ENCODE results near the gene CCNT2.
"Not testable (repeated sequence)": the region's sequence is repeated elsewhere in the genome, so short reads cannot be mapped to it uniquely, and the experiment has no call there.

CCNT2 gene

DNA sequence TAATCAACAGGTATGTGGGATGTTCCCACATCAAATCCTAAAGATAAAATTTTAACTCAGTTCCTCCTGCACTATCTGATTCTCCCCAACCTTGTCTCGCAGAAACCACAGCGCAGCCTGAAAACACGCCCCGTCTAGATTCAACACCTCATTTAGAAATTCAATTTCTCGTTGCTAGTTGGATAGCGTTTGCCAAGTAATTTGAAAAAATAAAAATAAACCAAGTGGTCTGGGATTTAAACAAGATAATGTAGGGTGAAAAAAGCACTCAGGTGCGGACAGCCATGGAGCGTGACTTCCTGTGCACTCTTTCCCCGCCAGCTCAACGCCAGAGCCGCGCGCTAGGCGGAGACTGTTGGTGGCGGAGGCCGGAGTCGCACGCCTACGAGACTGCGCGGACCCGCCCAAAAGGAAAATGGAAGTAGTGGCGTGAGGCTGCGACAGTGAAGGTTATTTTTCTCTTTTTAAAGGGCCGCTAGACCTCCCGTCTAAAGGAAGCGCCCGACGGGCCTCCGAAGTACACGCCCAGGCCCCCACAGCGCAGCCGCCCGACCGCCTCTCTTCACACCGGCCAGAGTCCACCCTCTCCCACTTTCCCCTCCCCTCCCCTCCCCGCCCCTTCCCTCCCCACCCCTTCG, 615 bp upstream of the CCNT2 start:
- DNase-seq (ENCODE audit: low read depth in 1 of 2, low spot score in 1 of 2) = peak; percentile 74 to 79

DNA sequence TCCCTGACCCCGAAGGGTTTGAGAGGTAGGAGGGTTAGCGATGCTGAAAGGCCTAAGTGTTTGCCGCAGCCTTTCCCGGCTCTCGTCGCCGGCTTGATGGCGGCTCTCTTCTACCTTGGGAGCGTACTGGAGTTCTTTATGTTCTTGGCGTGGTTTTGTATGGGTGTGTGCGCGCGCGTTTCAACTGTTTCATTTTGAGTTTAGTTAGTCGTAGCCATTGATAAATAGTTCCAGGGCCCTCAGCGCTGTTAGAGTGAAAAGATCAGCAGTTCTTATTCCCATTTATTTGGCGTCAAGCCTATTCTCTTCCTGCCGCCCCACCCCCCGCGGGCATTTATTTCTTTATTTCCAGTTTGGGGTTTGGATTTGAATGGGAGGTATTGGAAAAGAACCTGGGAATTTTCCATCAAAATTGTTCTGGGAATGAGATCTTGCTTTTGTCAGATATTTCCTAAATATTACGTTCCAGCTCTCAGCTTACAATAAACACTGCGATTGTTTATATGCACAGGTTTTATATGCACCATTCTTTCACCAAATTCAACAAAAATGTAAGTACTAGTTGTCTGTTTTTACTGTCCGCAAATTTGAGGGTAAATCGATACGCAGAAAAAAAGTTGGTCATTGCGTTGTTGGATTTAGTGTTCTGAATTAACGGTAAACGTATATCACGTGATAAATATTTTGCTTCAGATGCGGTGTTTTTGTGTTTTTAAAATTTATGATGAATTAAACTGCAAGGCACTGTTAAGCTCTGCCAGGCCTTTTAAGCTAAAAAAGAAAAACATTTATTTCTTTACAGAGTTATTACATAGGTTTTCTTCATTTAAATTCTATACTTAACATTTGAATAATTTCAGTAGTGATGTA, 954 bp downstream of the CCNT2 start:
- DNase-seq (ENCODE audit: low read depth in 1 of 2, low spot score in 1 of 2) = peak in 1 of 2 donors; percentile 9

DNA sequence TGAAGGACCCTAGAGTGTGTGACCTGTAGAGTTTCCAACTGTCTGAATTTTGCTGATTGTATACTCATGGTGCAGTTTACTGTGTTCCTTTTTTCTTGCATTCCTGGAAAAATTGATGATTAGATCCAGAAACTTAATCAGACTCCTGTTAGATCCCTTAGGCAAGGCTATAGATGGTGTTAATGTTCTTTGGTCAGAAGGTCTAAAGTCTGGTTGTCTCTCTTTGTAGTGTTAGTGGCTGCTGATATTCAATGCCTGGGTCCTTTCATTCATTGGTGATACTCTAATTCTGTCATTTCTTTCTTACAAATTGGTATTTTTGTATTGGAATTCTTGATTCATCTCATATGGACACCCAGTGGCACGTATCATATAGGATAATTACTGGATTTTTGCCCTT, 6.3 kb downstream of the CCNT2 start:
- DNase-seq (ENCODE audit: low read depth in 1 of 2, low spot score in 1 of 2) = no peak

DNA sequence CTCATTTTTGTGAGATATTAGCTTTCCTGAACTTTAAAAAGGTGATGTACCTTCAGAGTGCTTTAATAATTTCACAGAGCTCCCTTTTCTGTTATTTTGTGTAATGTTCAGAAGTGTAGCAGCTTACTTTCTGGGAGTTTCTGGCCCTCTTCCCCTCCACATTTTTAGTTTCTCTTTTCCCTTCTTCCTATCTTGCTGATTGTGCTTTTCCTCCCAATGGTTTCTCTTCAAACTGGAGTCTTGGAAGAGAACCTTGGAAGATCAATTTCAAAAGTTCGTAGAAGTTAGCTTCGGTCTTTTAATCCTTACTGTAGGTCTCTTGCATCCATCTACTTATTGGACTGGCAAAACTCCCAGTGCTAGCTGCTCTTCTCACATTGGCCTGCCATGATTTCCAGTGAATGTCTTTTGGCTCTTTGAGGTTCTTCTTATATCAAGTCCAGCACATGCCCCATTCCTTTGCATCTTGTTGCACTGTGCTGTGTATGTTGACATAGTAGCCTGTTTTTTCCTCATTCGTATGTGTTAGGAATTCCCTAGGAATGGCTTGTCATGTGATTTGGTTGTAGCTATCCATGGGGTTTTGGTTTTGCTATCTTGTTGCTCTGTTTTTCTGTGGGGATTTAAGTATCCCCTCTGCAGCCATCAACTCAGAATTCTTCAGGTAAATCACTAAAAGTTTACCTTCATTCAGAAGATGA, 7.8 kb downstream of the CCNT2 start:
- DNase-seq (ENCODE audit: low read depth in 1 of 2, low spot score in 1 of 2) = no peak

DNA sequence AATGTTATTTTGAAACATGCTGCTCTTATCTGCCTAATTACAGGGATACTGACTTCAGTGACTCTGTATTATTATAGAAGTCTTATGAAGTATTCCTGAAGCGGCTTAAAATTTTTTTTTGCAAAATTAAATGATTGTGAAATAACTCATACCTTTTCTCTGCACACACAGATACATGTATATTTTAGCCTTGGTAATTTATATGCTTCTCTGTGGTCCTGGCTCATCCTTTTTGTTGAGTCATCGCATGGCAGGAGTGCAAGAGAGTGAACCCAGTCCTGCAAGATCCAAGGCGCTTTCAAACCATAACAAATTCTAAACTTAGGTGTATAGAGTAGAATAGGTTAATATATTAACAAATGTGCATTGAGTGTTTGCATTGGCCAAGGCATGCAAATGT, 8.6 kb downstream of the CCNT2 start:
- no peak for DNase-seq (ENCODE audit: low read depth in 1 of 2, low spot score in 1 of 2)

- DNase-seq (ENCODE audit: low read depth in 1 of 2, low spot score in 1 of 2) = no peak
Measured at GRCh38 chr2:134932864-134933526, 14.4 kb downstream of the CCNT2 start.

- DNase-seq (ENCODE audit: low read depth in 1 of 2, low spot score in 1 of 2) = no peak
Measured at GRCh38 chr2:134933732-134934131, 15.1 kb downstream of the CCNT2 start.

GRCh38 chr2:134934150-134934549, 15.5 kb downstream of the CCNT2 start:
- DNase-seq (ENCODE audit: low read depth in 1 of 2, low spot score in 1 of 2) = no peak

DNA sequence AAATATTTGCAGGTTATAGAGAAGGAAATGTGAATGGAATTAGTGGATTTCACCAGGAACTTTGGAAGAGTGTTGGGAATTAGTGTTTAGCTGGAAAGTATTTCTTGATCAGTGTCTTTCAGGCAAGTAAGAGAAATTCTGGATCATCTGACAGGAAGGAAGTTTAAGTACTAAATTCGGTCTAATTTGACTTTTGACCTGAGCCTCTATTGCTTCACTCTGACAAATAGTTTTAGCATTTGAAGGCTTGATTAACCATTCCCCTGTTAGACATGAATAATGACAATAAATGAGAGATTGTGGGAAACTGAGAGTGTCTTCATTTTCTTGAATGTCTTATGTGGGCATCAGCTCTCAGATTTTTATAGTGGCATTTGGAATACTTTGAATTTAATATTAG, 16.0 kb downstream of the CCNT2 start:
- DNase-seq (ENCODE audit: low read depth in 1 of 2, low spot score in 1 of 2) = no peak

- no peak for DNase-seq (ENCODE audit: low read depth in 1 of 2, low spot score in 1 of 2)
Measured at GRCh38 chr2:134936691-134937090, 18.1 kb downstream of the CCNT2 start.

DNA sequence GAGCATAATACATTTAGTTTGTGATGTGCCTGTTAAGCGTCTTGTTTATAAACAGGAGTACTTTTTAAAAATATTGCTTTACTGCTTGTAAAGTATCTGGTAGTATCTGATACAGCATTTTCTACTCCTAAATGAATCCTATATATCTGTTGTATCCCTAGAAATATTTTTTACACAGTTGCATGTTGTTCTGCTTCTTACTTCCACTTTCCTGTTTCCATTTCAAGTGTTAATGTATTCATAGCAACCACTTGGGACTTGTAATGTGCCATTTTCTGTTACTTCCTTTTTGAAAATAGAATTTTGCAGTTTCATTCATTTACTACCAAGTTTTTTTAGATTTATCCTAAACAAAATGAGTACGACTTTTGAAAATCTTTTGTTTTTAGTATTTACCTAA, 24.9 kb downstream of the CCNT2 start:
- DNase-seq (ENCODE audit: low read depth in 1 of 2, low spot score in 1 of 2) = no peak

DNA sequence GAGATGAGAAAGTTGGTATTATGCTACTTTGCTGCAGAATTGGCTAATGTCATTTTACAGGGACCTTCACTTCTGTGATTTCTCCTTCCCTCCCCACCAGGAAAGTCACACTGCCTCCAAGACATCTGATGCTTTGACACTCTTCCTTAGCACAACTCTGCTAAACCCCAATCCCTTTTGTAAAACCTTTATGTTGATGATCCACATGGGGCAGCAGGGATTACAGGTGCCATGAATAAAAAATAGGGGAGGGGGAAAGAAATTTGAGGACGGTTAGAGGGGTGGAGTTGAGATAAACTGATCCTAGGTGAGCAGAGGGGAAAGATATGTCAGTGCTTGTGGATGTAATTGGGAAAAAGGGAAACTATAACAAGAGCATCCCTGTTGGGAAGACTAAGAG, 26.4 kb downstream of the CCNT2 start:
- DNase-seq (ENCODE audit: low read depth in 1 of 2, low spot score in 1 of 2) = no peak

- DNase-seq (ENCODE audit: low read depth in 1 of 2, low spot score in 1 of 2) = no peak
Measured at GRCh38 chr2:134946073-134946472, 27.5 kb downstream of the CCNT2 start.

GRCh38 chr2:134949981-134950708, 31.5 kb downstream of the CCNT2 start:
- no peak for DNase-seq (ENCODE audit: low read depth in 1 of 2, low spot score in 1 of 2)

DNA sequence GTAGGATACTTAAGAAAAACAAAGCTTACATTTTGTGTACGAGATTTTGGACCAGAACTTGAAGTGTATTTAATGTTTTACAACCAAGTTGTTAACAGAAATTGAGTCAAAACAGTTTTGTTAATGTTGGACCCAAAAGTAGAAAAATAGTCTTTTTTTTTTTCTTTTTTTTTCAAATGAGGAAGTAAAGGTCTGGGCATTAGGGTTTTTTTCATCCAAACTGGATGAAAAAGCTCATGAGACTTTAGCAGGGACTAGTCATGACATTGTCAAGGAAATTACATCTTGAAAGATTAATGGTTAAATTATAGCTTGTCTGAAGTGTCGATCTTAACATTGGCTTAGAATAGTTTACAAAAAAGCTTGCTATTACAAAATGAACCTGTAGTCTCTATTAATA, 32.3 kb downstream of the CCNT2 start:
- no peak for DNase-seq (ENCODE audit: low read depth in 1 of 2, low spot score in 1 of 2)

- DNase-seq (ENCODE audit: low read depth in 1 of 2, low spot score in 1 of 2) = no peak
Measured at GRCh38 chr2:134952608-134953007, 34.0 kb downstream of the CCNT2 start.

DNA sequence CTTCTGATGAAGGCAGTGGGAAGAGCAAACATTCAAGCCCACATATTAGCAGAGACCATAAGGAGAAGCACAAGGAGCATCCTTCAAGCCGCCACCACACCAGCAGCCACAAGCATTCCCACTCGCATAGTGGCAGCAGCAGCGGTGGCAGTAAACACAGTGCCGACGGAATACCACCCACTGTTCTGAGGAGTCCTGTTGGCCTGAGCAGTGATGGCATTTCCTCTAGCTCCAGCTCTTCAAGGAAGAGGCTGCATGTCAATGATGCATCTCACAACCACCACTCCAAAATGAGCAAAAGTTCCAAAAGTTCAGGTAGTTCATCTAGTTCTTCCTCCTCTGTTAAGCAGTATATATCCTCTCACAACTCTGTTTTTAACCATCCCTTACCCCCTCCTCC, 35.4 kb downstream of the CCNT2 start:
- no peak for DNase-seq (ENCODE audit: low read depth in 1 of 2, low spot score in 1 of 2)

DNA sequence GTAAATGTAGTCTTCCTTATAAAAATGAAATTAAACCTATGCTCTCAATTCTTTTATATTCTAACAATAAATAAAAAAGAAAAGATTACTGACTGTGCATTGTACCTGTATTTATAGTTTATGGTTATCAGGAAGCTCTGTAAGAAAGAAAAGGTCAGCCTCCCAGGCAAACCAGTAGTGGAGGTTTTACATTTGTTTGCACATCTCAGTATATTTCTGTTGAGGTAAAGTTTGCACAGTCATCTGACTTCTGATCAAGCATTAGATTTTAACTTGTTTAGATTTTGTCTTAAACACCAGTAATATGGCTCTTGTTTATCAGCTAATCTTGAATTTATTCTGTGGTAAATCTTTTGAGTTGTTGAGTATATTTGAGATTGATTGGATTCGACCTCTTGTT, 37.1 kb downstream of the CCNT2 start:
- no peak for DNase-seq (ENCODE audit: low read depth in 1 of 2, low spot score in 1 of 2)

- DNase-seq (ENCODE audit: low read depth in 1 of 2, low spot score in 1 of 2) = no peak
Measured at GRCh38 chr2:134957477-134957876, 38.9 kb downstream of the CCNT2 start.

DNA sequence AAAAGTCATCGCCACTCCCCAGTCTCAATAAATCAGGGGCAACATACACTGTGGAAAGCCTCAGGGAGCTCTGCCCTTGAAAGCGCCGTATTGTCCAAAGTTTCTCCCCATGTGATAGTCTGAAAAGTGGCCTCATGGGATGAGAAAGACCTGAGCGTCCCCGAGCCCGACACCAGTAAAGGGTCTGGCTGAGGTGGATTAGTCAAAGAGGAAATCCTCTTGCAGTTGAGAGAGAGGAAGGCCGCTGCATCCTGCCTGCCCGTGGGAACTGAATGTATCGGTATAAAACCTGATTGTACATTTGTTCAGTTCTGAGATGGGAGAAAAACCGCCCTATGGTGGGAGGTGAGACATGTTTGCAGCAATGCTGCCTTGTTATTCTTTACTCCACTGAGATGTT, 48.5 kb downstream of the CCNT2 start:
- DNase-seq (ENCODE audit: low read depth in 1 of 2, low spot score in 1 of 2) = not testable (repeated sequence)

All from activated T-helper 1 cell treated with anti-CD3 and anti-CD28 coated beads, Interleukin-2, amount 50 U/mL, for 16 hours (primary cell).